ENCODE data around the gene FAM3D. TPM values are rescaled to one million over a fixed set of nuclear protein-coding genes. Genes with fewer than 3 reads are reported as not detected.

FAM3D gene
- total RNA-seq, 2 donors from 2014 or later, result 4.7 to 11.6 TPM

DNA sequence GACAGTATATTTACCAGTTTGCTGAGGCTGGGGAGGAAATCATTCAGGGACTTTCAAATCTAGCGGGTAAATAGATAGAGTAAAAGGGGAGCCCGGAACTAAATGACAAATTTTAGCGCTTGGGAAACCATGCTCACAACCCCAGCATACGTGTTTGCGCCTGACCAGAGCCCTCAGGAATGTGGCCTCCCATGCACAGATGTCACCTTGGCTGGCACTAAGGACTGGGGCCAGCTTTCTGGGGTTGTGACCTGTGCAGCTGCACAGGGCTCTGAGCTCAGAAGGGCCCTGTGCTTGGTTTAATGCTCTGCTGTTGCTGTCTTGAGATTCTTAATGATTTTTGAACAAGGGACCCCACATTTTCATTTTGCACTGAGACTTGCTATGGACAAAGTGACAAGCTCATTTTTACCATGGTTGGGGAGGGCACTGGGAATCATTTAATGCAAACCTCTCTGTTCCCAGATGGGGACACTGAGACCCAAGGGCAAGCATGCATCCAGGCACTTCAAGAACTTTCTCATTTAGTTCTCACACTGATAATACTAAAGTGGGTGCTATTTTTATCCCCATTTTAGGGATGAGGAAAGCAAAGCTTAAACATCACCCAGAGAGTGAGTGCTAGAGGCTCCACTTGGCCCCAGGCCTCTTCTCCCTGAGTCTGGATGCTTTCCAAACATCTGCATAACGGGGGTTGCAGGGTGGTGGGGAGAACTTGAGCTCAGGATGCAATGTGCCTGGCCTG, 45.3 kb downstream of the FAM3D start:
- intact Hi-C loops (cut with DNase I), result loop anchor here (10.0 kb wide), 1 partner anchor 186 kb away; the partner anchor contains the start of gene PDHB

DNA sequence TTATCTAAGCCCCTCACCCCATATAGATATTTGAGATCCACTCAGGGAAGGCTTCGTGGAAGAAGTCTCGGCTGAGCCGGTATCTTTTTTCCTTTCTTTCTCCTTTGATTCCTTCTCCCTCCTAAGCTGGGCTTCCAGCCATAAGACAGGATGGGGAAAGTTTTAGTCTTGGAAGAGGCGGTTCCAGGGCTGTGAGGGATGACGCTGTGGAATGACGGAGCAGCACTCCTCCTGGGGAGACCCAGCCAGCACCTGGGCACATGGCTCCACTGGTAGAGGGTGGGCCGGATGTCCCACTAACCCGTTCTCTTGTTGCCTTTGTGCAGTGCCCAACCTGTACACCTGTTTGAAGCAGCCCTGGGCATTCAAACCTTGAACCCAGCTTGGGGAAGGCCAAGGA, 46.2 kb downstream of the FAM3D start:
- 52% methylated on average over 8 of the region's 8 CpGs for WGBS
- TF ChIP-seq POLR2AphosphoS5 (IDR thresholded peaks at IDR 0.05) (no peak), POLR2A (IDR thresholded peaks at IDR 0.05) (no peak)
- TF ChIP-seq, protein P1, sequence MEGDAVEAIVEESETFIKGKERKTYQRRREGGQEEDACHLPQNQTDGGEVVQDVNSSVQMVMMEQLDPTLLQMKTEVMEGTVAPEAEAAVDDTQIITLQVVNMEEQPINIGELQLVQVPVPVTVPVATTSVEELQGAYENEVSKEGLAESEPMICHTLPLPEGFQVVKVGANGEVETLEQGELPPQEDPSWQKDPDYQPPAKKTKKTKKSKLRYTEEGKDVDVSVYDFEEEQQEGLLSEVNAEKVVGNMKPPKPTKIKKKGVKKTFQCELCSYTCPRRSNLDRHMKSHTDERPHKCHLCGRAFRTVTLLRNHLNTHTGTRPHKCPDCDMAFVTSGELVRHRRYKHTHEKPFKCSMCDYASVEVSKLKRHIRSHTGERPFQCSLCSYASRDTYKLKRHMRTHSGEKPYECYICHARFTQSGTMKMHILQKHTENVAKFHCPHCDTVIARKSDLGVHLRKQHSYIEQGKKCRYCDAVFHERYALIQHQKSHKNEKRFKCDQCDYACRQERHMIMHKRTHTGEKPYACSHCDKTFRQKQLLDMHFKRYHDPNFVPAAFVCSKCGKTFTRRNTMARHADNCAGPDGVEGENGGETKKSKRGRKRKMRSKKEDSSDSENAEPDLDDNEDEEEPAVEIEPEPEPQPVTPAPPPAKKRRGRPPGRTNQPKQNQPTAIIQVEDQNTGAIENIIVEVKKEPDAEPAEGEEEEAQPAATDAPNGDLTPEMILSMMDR (IDR thresholded peaks at IDR 0.05), result no peak
- Histone ChIP-seq H3K36me3 (no peaks in the 10 kb centered on the region), H3K4me3 (no peak overlapping the region), H3K4me1 (replicated peaks) (no peaks in the 10 kb centered on the region), H3K9me3 (no peaks in the 10 kb centered on the region), H3K27ac (peak overlapping the region; percentile 76 to 85), H3K27me3 (replicated peaks; ENCODE audit: insufficient read depth) (no peaks in the 10 kb centered on the region)
- DNase-seq (ENCODE audit: low spot score), result no peak
- intact Hi-C loops (cut with DNase I), result loop anchor here (10.0 kb wide), 1 partner anchor 186 kb away; the partner anchor contains the start of gene PDHB

More for the DNA sequence above, 45.3 kb downstream of the FAM3D start:
- Histone ChIP-seq H3K27ac (peak overlapping the region in 1 of 2 donors; percentile 76), H3K4me3 (no peak overlapping the region), H3K4me1 (replicated peaks) (no peaks in the 10 kb centered on the region), H3K9me3 (no peaks in the 10 kb centered on the region), H3K27me3 (replicated peaks; ENCODE audit: insufficient read depth) (no peaks in the 10 kb centered on the region), H3K36me3 (no peaks in the 10 kb centered on the region)
- WGBS, result 77% methylated on average over 6 of the region's 6 CpGs
- DNase-seq (ENCODE audit: low spot score), result no peak
- TF ChIP-seq, protein P1 (IDR thresholded peaks at IDR 0.05), result no peak
- TF ChIP-seq POLR2AphosphoS5 (IDR thresholded peaks at IDR 0.05) (no peak), POLR2A (IDR thresholded peaks at IDR 0.05) (no peak)

DNA sequence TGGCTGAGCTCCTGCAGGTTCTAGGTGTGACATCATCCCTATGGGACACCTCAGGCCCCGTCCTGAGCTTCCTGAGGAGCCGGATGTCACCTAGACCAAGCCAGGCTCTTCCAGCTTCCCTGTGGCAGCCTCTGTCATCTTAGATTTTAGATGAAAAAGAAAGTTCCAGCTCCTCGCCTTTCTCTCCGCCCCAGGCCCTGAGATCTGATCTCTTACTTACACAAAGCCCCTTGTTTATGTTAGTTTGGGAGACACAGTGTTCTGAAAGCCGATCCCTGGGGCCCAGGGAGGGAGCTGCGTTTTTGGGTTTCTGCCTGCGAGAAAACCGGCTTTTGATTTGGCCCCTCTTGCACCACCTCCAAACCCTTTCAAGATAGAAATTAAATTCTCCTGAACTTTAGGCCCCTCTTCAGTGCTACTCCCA, 49.2 kb downstream of the FAM3D start:
- Histone ChIP-seq H3K4me1 (replicated peaks) (no peaks in the 10 kb centered on the region), H3K9me3 (no peaks in the 10 kb centered on the region), H3K27me3 (replicated peaks; ENCODE audit: insufficient read depth) (no peaks in the 10 kb centered on the region), H3K36me3 (no peaks in the 10 kb centered on the region), H3K27ac (peak overlapping the region; percentile 76 to 85), H3K4me3 (no peak overlapping the region)
- intact Hi-C loops (cut with DNase I), result loop anchor here (2.0 kb wide), 2 partner anchors 33 to 41 kb away; partner anchors contain the start of gene FAM107A
- 13% methylated on average over 8 of the region's 8 CpGs for WGBS
- TF ChIP-seq POLR2AphosphoS5 (IDR thresholded peaks at IDR 0.05) (peak; percentile 78), POLR2A (IDR thresholded peaks at IDR 0.05) (no peak)
- TF ChIP-seq, protein P1 (IDR thresholded peaks at IDR 0.05), result no peak
- peak; percentile 77 for DNase-seq (ENCODE audit: low spot score)

DNA sequence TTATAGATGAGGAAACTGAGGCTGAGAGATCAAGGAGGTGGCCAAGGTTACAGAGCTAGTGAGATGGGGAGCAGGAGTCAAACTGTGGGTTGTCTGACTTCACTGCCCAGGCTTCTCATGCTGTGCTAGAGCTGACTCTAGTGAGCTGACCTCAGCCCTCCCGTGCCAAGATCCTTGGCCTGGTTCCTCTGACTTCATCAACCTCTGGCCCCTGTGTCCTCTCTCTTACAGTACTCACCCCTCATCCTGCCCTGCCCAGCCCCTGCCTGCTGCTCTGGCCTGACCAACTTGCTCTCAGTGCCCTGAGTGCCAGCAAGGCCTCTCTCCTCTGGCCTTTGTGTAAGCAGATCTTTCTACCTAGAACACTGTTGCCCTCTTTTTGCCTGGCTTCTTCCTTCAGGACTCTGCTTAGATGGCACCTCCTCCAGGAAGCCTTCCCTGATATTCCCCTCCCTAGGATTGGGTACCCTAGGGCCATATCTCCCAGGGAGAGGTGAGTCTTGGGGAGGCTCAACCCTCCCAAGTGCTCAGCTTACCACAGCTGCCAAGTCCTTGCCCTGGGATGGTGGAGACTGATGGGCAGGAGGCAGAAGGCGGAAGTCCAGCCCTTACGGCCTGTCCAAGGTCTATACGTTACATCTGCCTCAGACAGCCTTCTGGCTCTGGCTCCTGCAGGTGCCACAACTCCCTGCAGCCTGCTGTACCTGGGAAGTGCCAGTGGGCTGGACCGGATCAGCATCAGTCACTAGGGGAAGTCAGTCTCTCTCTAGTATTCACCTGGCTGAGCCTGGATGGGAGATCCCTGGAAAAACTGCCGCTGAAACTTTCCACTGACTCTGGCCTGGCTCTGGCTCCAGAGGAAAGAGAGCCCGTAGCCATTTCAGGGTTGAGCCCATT, 53.1 kb downstream of the FAM3D start:
- H3K4me1 ChIP-seq (replicated peaks), result no peaks in the 10 kb centered on the region
- H3K36me3 ChIP-seq, result no peaks in the 10 kb centered on the region
- intact Hi-C loops (cut with DNase I), result no loop called here
- DNase-seq (ENCODE audit: low spot score), result no peak
- H3K4me3 ChIP-seq, result no peak overlapping the region
- H3K9me3 ChIP-seq, result no peaks in the 10 kb centered on the region
- TF ChIP-seq POLR2AphosphoS5 (IDR thresholded peaks at IDR 0.05) (no peak), POLR2A (IDR thresholded peaks at IDR 0.05) (no peak)
- TF ChIP-seq, protein P1 (IDR thresholded peaks at IDR 0.05), result no peak
- WGBS, result 87% methylated on average over 7 of the region's 7 CpGs
- H3K27ac ChIP-seq, result no peak overlapping the region
- H3K27me3 ChIP-seq (replicated peaks; ENCODE audit: insufficient read depth), result no peaks in the 10 kb centered on the region
